PC-9 (cell line): Measurements from ENCODE around the gene OAF. TPM values are rescaled to one million over a fixed set of nuclear protein-coding genes. Genes with fewer than 3 reads are reported as not detected.
"Not testable (repeated sequence)": the region's sequence is repeated elsewhere in the genome, so short reads cannot be mapped to it uniquely, and the experiment has no call there.

Source experiments
- BruUV-seq: library from RNA; stranded (reverse); fragments of 400-500 nt; replicated peaks from 2 replicates; lab custom pipeline; 2021; lab: Mats Ljungman, UMichigan
- CTCF ChIA-PET: fragments of 300-600 bp; sonication (Branson Sonifier 250); formaldehyde crosslinking; loops from one replicate; lab custom pipeline; 2022; ENCODE audit warnings: antibody characterized with exemption; lab: Charles Lee
- POLR2A ChIA-PET: fragments of 300-600 bp; sonication (Branson Sonifier 250); formaldehyde crosslinking; loops from one replicate; lab custom pipeline; 2022; ENCODE audit warnings: antibody characterized with exemption; ENCODE audit not compliant: unreplicated experiment; lab: Charles Lee
- DNase-seq, 2 experiments: peaks; one replicate each; pipeline versions ENCODE4 v3.0.0 to v3.0.0-alpha.2; 2015 to 2022; ENCODE audit warnings: mixed read lengths in 1 of 2
- H2AFZ ChIP-seq: fragments of 200-600 bp; sonication (generic); 2 replicates; pipeline ENCODE4 v1.8.1; 2017; ENCODE audit warnings: antibody characterized with exemption
- H3F3A ChIP-seq: fragments of 200-600 bp; sonication (generic); 2 replicates; pipeline ENCODE4 v1.8.1; 2017; ENCODE audit warnings: antibody characterized with exemption, mild to moderate bottlenecking, low read depth; ENCODE audit not compliant: insufficient read depth
- H3K27ac ChIP-seq: fragments of 200-600 bp; sonication (generic); 2 replicates; pipeline ENCODE4 v1.6.1; 2016; ENCODE audit warnings: mixed run types
- H3K27me3 ChIP-seq: fragments of 200-600 bp; sonication (generic); 2 replicates; pipeline ENCODE4 v1.6.1; 2016; ENCODE audit warnings: low read depth, mixed run types; ENCODE audit not compliant: insufficient read depth
- H3K36me3 ChIP-seq: fragments of 200-600 bp; sonication (generic); 2 replicates; pipeline ENCODE4 v1.6.1; 2016; ENCODE audit warnings: low read depth, mixed run types
- H3K4me1 ChIP-seq: fragments of 200-600 bp; sonication (generic); replicated peaks from 2 replicates; pipeline ENCODE4 v1.6.1; 2016; ENCODE audit warnings: mixed run types; ENCODE audit not compliant: insufficient read depth
- H3K4me2 ChIP-seq: fragments of 200-600 bp; sonication (generic); 2 replicates; pipeline ENCODE4 v1.6.1; 2017; ENCODE audit warnings: mixed run types
- H3K4me3 ChIP-seq: fragments of 200-600 bp; sonication (generic); 2 replicates; pipeline ENCODE4 v1.6.1; 2016; ENCODE audit warnings: mixed run types
- H3K79me2 ChIP-seq: fragments of 200-600 bp; sonication (generic); 2 replicates; pipeline ENCODE4 v1.6.1; 2017; ENCODE audit warnings: low read depth, mixed run types
- H3K9me2 ChIP-seq: fragments of 200-600 bp; sonication (generic); 2 replicates; pipeline ENCODE4 v1.8.1; 2017; ENCODE audit warnings: mild to moderate bottlenecking; ENCODE audit not compliant: insufficient read depth
- H3K9me3 ChIP-seq: fragments of 200-600 bp; sonication (generic); 2 replicates; pipeline ENCODE4 v1.8.1; 2016; ENCODE audit warnings: low read depth; ENCODE audit not compliant: insufficient read depth
- H4K20me1 ChIP-seq: fragments of 200-600 bp; sonication (generic); 2 replicates; pipeline ENCODE4 v1.8.1; 2017; ENCODE audit not compliant: insufficient read depth
- CTCF ChIP-seq: fragments of 200-600 bp; sonication (generic); conservative IDR thresholded peaks from 2 replicates; pipeline ENCODE4 v1.6.1; 2017; ENCODE audit warnings: mixed run types, antibody characterized with exemption, mild to moderate bottlenecking, moderate library complexity
- EZH2 ChIP-seq: fragments of 200-600 bp; sonication (generic); IDR thresholded peaks from 2 replicates; pipeline ENCODE4 v1.8.0; 2017; ENCODE audit warnings: antibody characterized with exemption, low read depth
- intact Hi-C: fragments of 100-400 bp; cut with micrococcal nuclease; formaldehyde crosslinking; loops from one replicate; pipeline ENCODE4 v1.10.0; 2022; ENCODE audit not compliant: unreplicated experiment
- total RNA-seq: library from RNA; stranded (reverse); gene quantifications from 2 replicates; pipeline ENCODE4 v1.2.3, GENCODE V29; 2021

Gene OAF
- total RNA-seq, 1 experiment from 2014 or later = 45.6 TPM

GRCh38 chr11:120178561-120179056 is 32.2 kb upstream of the OAF start:
- no peak overlapping the region for H3K4me2 ChIP-seq
- no peaks in the 10 kb centered on the region for H3K79me2 ChIP-seq
- no peaks in the 10 kb centered on the region for H3K9me3 ChIP-seq
- no peak overlapping the region for H3K27ac ChIP-seq
- no peak overlapping the region for H3K4me3 ChIP-seq
- H3K4me1 ChIP-seq = no peaks in the 10 kb centered on the region
- no peaks in the 10 kb centered on the region for H4K20me1 ChIP-seq
- no peak for TF ChIP-seq EZH2
- TF ChIP-seq CTCF = no peak
- intact Hi-C loops = no loop called here
- H3F3A ChIP-seq = no peaks in the 10 kb centered on the region
- H3K36me3 ChIP-seq = no peaks in the 10 kb centered on the region
- DNase-seq = no peak
- no peak overlapping the region for H2AFZ ChIP-seq
- POLR2A ChIA-PET = interaction anchor here (0.7 kb wide), 1 partner anchor 57 kb away, joined by 3 read pairs; no protein-coding TSS in a partner anchor
- H3K27me3 ChIP-seq = peaks cover 21% of the 10 kb centered on the region
- CTCF ChIA-PET = interaction anchor here (1.2 kb wide), 1 partner anchor 122 kb away, joined by 3 read pairs; no protein-coding TSS in a partner anchor
- no peaks in the 10 kb centered on the region for H3K9me2 ChIP-seq
- BruUV-seq = no TSS peak

- H3F3A ChIP-seq = no peaks in the 10 kb centered on the region
- ChIA-PET CTCF (interaction anchor here (0.7 kb wide), 1 partner anchor 42 kb away, joined by 4 read pairs; no protein-coding TSS in a partner anchor), POLR2A (interaction anchor here (0.7 kb wide), 1 partner anchor 57 kb away, joined by 3 read pairs; no protein-coding TSS in a partner anchor)
- H4K20me1 ChIP-seq = no peaks in the 10 kb centered on the region
- no peak for DNase-seq
- H3K79me2 ChIP-seq = no peaks in the 10 kb centered on the region
- no TSS peak for BruUV-seq
- H3K27ac ChIP-seq = no peak overlapping the region
- no peak overlapping the region for H3K4me3 ChIP-seq
- no peaks in the 10 kb centered on the region for H3K9me2 ChIP-seq
- no peaks in the 10 kb centered on the region for H3K36me3 ChIP-seq
- H2AFZ ChIP-seq = no peak overlapping the region
- no peaks in the 10 kb centered on the region for H3K4me1 ChIP-seq
- H3K4me2 ChIP-seq = no peak overlapping the region
- no peak for TF ChIP-seq EZH2
- no peak for TF ChIP-seq CTCF
- H3K27me3 ChIP-seq = peaks cover 20% of the 10 kb centered on the region
- no peaks in the 10 kb centered on the region for H3K9me3 ChIP-seq
- intact Hi-C loops = no loop called here
These were observed 31.7 kb upstream of the OAF start for GRCh38 chr11:120179057-120179672.

GRCh38 chr11:120180063-120180462 is 30.8 kb upstream of the OAF start:
- H3K9me2 ChIP-seq, POLR2A ChIA-PET, BruUV-seq, DNase-seq, intact Hi-C loops, H3F3A ChIP-seq, H2AFZ ChIP-seq, H3K27ac ChIP-seq, H3K4me3 ChIP-seq, H3K9me3 ChIP-seq, H4K20me1 ChIP-seq, H3K4me2 ChIP-seq, H3K36me3 ChIP-seq, H3K4me1 ChIP-seq, H3K79me2 ChIP-seq: not testable (repeated sequence)
- peaks cover 12% of the 10 kb centered on the region for H3K27me3 ChIP-seq
- CTCF ChIA-PET = interaction anchor here (0.5 to 0.7 kb wide), 3 partner anchors 11 to 118 kb away, joined by 4 to 7 read pairs (median 6); no protein-coding TSS in a partner anchor
